Astrocyte of the cerebellum (primary cell): Measurements from ENCODE around the gene NOL6.

Experiments used
- DNase-seq: peaks from one replicate; pipeline ENCODE4 v3.0.0-alpha.2; 2011; ENCODE audit warnings: low read depth
- H3K4me3 ChIP-seq: 2 replicates; pipeline ENCODE4 v1.5.1; 2011; ENCODE audit warnings: mild to moderate bottlenecking, low read depth, low read length, moderate library complexity
- CTCF ChIP-seq: IDR thresholded peaks from 2 replicates; pipeline ENCODE4 v1.5.1; 2012; ENCODE audit warnings: low read length, low read depth, moderate library complexity, mild to moderate bottlenecking; ENCODE audit errors: missing control alignments
- in situ Hi-C: cut with HindIII; loops from 2 replicates; pipeline ENCODE4 v1.10.0; 2017; ENCODE audit warnings: low sequenced_read_pairs

NOL6 gene

GRCh38 chr9:33440204-33440603 lies 33.5 kb downstream of the NOL6 start:
- in situ Hi-C loops = no loop called here
- DNase-seq = no peak
- H3K4me3 ChIP-seq = no peak overlapping the region
- no peak for TF ChIP-seq CTCF

- TF ChIP-seq CTCF = no peak
- no peak for DNase-seq
- no peak overlapping the region for H3K4me3 ChIP-seq
- in situ Hi-C loops = no loop called here
These were observed 34.0 kb downstream of the NOL6 start for GRCh38 chr9:33439731-33440130.

GRCh38 chr9:33438926-33439680 lies 34.6 kb downstream of the NOL6 start:
- no peak overlapping the region for H3K4me3 ChIP-seq
- in situ Hi-C loops = no loop called here
- no peak for TF ChIP-seq CTCF
- DNase-seq = no peak

- H3K4me3 ChIP-seq = no peak overlapping the region
- in situ Hi-C loops = no loop called here
- DNase-seq = no peak
- TF ChIP-seq CTCF = no peak
These were observed 35.8 kb downstream of the NOL6 start for GRCh38 chr9:33437898-33438297.

- in situ Hi-C loops = no loop called here
- no peak for TF ChIP-seq CTCF
These were observed 36.5 kb downstream of the NOL6 start for GRCh38 chr9:33437205-33437604.

GRCh38 chr9:33436445-33436844 lies 37.3 kb downstream of the NOL6 start:
- no peak for DNase-seq
- no peak for TF ChIP-seq CTCF
- in situ Hi-C loops = no loop called here
- H3K4me3 ChIP-seq = no peak overlapping the region

More at GRCh38 chr9:33437205-33437604, 36.5 kb downstream of the NOL6 start:
- no peak overlapping the region for H3K4me3 ChIP-seq
- DNase-seq = no peak
